Pancreas (tissue), 10 donors: ENCODE results near the gene HTR3A. TPM values are rescaled to one million over a fixed set of nuclear protein-coding genes. Genes with fewer than 3 reads are reported as not detected.

Experiments used
- ATAC-seq, 4 donors: fragments of 200-7000 bp; cut with Tn5 transposase; one replicate each; pipeline versions ENCODE4 v1.8.0 to v1.9.1; 2020; ENCODE audit warnings: mild to moderate bottlenecking in 4 of 4, moderate library complexity in 4 of 4
- DNase-seq, 6 donors: peaks; one replicate each; pipeline ENCODE4 v3.0.0-alpha.2; 2020
- FAIRE-seq: peaks from 2 replicates; lab custom pipeline; 2012; peaks lifted over from hg19 to GRCh38; lab: Jason Lieb, UNC
- H3K27ac ChIP-seq, 4 donors: fragments of 200-600 bp; sonication (generic); 1 replicate in 3 of 4; 2 replicates in 1 of 4; pipeline versions ENCODE4 v1.5.0 to v1.8.0; 2020
- H3K27me3 ChIP-seq, 4 donors: fragments of 200-600 bp; one replicate each; pipeline ENCODE4 v1.8.0; 2021
- H3K36me3 ChIP-seq, 3 donors: fragments of 200-600 bp; sonication (generic) in 1 of 3; one replicate each; pipeline versions ENCODE4 v1.5.0 to v1.8.0; 2020 to 2021
- H3K4me1 ChIP-seq, 3 donors: fragments of 200-600 bp; one replicate each; pipeline ENCODE4 v1.8.0; 2021
- H3K4me3 ChIP-seq, 4 donors: fragments of 200-600 bp; sonication (generic) in 2 of 4; one replicate each; pipeline versions ENCODE4 v1.5.0 to v1.8.0; 2020 to 2021
- H3K9me3 ChIP-seq, 4 donors: fragments of 200-600 bp; one replicate each; pipeline ENCODE4 v1.8.0; 2021
- CTCF ChIP-seq, 4 donors: fragments of 200-600 bp; sonication (generic) in 3 of 4; IDR thresholded peaks; one replicate each; pipeline versions ENCODE4 v1.5.0 to v1.8.0; 2021; ENCODE audit warnings: antibody characterized with exemption in 4 of 4
- WGBS, 2 donors: extraction: QIAGEN DNeasy Blood & Tissue Kit; methylation state at CpG; one replicate each; pipeline ENCODE4 v1.1.7; 2013; 5-methylcytosine and 5-hydroxymethylcytosine counted together
- intact Hi-C, 3 donors: fragments of 100-400 bp; cut with DNase I; formaldehyde crosslinking; loops; one replicate each; pipeline versions ENCODE4 v1.11.1 to v1.14.2; 2022
- polyA plus RNA-seq, 2 donors: library from polyadenylated mRNA; stranded (reverse); fragments of 200-250 nt; gene quantifications; one replicate each; pipeline ENCODE4 v1.2.3, GENCODE V29; 2013
- total RNA-seq, 6 donors: library from RNA; stranded (reverse); fragmentation: NEBNext Ultra II Directional in 4 of 6; extraction: Animal tissue kit (Norgen Biotek cat#: 25700) in 4 of 6; gene quantifications; one replicate each; pipeline versions ENCODE4 v1.2.1 to v1.2.4, GENCODE V29; 2021 to 2023
- donor health status: healthy with polysubstance abuse.
- donor health status: DM: no; HTN: no; CAD: no; lungs with moderate emphysema.
- donor health status: DM: no; HTN: no; CAD: no.
- donor health status: control.
- donor health status: control.
- donor health status: Bipolar disorder and iron deficiency.
- donor health status: DM: yes; HTN: yes; CAD: no.
- donor health status: DM: no; HTN: no; CAD: no.
- donor health status: DM: no; HTN: no; CAD: no.
- donor health status: DM: yes; HTN: yes; CAD: no.

HTR3A gene
- total and polyA plus RNA-seq, 8 donors = 0.16 to 4.9 (median 0.70) TPM

- Histone ChIP-seq H3K9me3 (no peaks in the 10 kb centered on the region), H3K27ac (peak overlapping the region in 3 of 4 donors; percentile 12 to 33 (median 23)), H3K36me3 (no peaks in the 10 kb centered on the region), H3K4me3 (peak overlapping the region in 3 of 4 donors; percentile 9 to 46 (median 28)), H3K4me1 (peaks cover 0 to 4% (median 3%) of the 10 kb centered on the region in 3 donors), H3K27me3 (no peaks in the 10 kb centered on the region)
- intact Hi-C loops = loop anchor here in 2 of 3 donors (2.0 to 10.0 kb wide), 2 partner anchors 219 to 225 kb away; no protein-coding TSS in a partner anchor
- ATAC-seq (peak; percentile 94 to 99 (median 98)), DNase-seq (peak; percentile 75 to 95 (median 91)), FAIRE-seq (no peak)
- peak; percentile 83 to 92 (median 88) for TF ChIP-seq CTCF (IDR thresholded peaks at IDR 0.05)
- 1 to 2% methylated on average over 37 of the region's 37 CpGs for WGBS, 2 donors
Measured at GRCh38 chr11:114036147-114036811, 61.4 kb downstream of the HTR3A start.

GRCh38 chr11:114036958-114037357 is 62.0 kb downstream of the HTR3A start:
- no peak for FAIRE-seq
- no peak overlapping the region for H3K27ac ChIP-seq
- peaks cover 0 to 4% (median 3%) of the 10 kb centered on the region in 3 donors for H3K4me1 ChIP-seq
- 92 to 94% methylated on average over 3 of the region's 3 CpGs for WGBS, 2 donors
- intact Hi-C loops = loop anchor here in 2 of 3 donors (2.0 to 10.0 kb wide), 2 partner anchors 218 to 224 kb away; no protein-coding TSS in a partner anchor
- DNase-seq = no peak
- no peak overlapping the region for H3K4me3 ChIP-seq
- TF ChIP-seq CTCF (IDR thresholded peaks at IDR 0.05) = no peak
- no peaks in the 10 kb centered on the region for H3K36me3 ChIP-seq
- no peaks in the 10 kb centered on the region for H3K27me3 ChIP-seq
- ATAC-seq = peak in 1 of 4 donors; percentile 7
- H3K9me3 ChIP-seq = no peaks in the 10 kb centered on the region

GRCh38 chr11:114039551-114039950 is 64.6 kb downstream of the HTR3A start:
- H3K4me3 ChIP-seq = no peak overlapping the region
- H3K4me1 ChIP-seq = peaks cover 0 to 4% (median 3%) of the 10 kb centered on the region in 3 donors
- DNase-seq (no peak), FAIRE-seq (no peak), ATAC-seq (no peak)
- WGBS, 2 donors = 83% methylated on average over 3 of the region's 3 CpGs
- no peak for TF ChIP-seq CTCF (IDR thresholded peaks at IDR 0.05)
- H3K27ac ChIP-seq = no peak overlapping the region
- intact Hi-C loops = loop anchor here in 1 of 3 donors (10.0 kb wide), 1 partner anchor 215 kb away; no protein-coding TSS in a partner anchor
- H3K9me3 ChIP-seq = no peaks in the 10 kb centered on the region
- no peaks in the 10 kb centered on the region for H3K27me3 ChIP-seq
- H3K36me3 ChIP-seq = no peaks in the 10 kb centered on the region

Other genes with a start within 250 kb of the HTR3A start
- 1 to 10 TPM; 6.5 to 8.2 (median 7.2) TPM for gene ZW10, start 201.4 kb upstream of the HTR3A start, total RNA-seq
- 1 to 10 TPM; 2.8 to 5.7 TPM for gene ZW10, start 201.4 kb upstream of the HTR3A start, polyA plus RNA-seq
- gene CLDN25, start 195.3 kb upstream of the HTR3A start, total RNA-seq = not detected
- not detected for gene CLDN25, start 195.3 kb upstream of the HTR3A start, polyA plus RNA-seq
- gene USP28, start 99.5 kb upstream of the HTR3A start, total RNA-seq = 10 to 100 TPM in 3 of 6 donors, 1 to 10 TPM in 3; 6.3 to 16.6 (median 9.8) TPM
- gene USP28, start 99.5 kb upstream of the HTR3A start, polyA plus RNA-seq = 1 to 10 TPM; 3.2 to 4.2 TPM
- not detected for gene HTR3B, start 70.3 kb upstream of the HTR3A start, total RNA-seq
- not detected for gene HTR3B, start 70.3 kb upstream of the HTR3A start, polyA plus RNA-seq
- gene ZBTB16, start 84.6 kb downstream of the HTR3A start, total RNA-seq = 10 to 100 TPM in 5 of 6 donors, 1 to 10 TPM in 1; 8.1 to 76.4 (median 47.0) TPM
- 10 to 100 TPM; 12.0 to 41.3 TPM for gene ZBTB16, start 84.6 kb downstream of the HTR3A start, polyA plus RNA-seq